ENCODE measurements around the gene TAF6.

Gene TAF6

DNA sequence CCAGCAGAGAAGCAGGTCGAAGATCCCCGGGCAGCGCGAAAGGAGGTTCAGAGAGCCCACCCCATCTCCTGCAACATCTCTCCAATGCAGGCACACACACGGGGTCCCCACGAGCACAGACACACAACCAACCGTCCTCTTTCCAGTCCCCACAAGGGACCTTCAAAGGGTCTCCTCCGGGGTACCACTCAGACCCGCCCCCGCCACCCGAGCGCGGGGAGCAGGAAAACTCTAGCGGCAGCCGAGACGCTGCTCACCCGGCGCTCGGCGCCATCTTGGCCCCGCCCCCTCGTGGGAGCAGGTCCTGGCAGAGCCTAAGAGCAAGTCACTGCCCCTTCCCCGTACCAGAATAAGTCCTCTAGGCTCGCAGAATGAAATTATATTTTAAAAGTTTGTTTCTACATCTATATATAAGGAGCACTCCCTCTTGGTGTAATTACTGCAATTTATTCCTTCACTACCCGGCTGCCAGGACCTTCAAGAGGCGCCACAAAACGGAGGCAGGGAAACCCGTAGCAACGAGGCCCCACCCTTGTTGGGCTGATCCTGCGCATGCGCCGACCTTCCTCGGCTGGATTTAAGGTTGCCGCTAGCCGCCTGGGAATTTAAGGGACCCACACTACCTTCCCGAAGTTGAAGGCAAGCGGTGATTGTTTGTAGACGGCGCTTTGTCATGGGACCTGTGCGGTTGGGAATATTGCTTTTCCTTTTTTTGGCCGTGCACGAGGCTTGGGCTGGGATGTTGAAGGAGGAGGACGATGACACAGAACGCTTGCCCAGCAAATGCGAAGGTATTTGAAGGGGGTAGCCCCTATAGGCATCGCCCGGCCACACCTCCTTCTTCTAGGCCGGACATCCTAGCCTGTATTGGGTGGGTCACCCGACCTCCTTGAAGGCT is at the start of gene TAF6, which contains the start of gene CNPY4:
TSS of gene TAF6 (minus strand) at position 287 of the 898 bp plus-strand sequence. CDS start 5,149 bp downstream, outside the sequence.
TSS of gene CNPY4 (plus strand) at position 563 of the 898 bp plus-strand sequence. CDS start at position 674, 111 bp downstream.
- peak; percentile 79 for DNase-seq

DNA sequence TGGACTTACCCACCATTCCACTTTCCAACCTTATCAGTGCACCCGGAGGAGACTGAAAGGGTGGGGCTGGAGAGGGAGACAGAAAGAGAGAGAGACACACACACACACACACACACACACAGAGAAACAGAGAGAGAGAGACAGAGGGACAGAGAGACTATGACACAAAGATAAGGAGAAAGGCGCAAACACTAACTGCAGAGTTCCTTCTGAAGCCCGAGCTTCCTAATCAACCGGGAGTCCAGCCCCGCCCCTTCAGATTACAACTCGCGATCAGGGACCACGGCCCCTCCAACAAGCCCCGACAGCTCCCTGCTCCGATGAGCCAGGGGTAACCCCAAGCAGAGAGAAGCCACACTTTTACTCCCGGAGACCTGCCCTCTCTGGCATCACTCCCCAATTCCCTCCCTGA is 48.8 kb upstream of the TAF6 start:
- DNase-seq = no peak

DNA sequence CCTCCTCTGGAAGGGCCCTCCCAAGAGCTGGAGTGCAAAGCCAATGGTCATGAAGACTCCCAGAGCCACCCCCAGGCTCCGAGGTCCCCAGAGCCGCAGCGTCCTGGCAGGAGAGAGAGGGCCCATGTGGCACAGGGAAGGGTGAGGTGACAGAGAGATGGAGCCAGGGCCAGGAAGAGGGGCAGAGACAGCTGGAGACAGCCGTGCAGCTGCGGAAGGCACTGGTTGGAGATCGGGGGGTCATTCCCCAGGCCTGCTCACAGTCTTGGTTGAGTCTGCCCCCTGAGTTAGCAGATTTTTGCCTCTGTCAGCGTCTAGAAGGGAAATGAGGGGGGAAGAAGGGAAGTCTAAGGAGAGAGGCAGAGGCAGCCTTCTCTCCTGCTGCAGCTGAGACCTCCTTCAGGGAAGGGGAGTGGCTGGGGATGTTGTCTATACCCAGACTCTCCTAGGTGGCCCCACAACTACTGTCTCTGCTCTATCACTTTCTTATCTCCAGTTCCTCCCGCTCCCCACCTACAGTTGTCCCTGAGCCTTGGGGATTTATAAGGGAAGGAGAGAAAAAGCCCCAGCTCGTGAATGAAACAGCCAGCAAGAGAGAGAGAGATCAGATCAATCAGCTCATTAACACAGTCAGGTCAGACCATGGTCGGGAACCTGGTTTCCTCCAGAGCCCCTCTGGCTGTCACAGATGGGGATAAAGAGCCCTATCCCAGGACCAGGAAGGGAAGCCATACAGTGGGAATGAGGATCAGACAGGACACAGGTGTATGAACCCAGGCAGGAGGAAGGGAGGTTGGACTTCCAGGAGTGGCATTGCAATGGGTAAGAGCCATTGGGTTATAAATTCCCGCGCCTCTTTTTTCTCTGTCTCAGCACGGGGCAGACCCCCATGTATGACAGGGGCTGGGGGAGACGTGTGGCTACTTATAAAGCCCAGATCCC is 48.1 kb upstream of the TAF6 start:
- no peak for DNase-seq

DNA sequence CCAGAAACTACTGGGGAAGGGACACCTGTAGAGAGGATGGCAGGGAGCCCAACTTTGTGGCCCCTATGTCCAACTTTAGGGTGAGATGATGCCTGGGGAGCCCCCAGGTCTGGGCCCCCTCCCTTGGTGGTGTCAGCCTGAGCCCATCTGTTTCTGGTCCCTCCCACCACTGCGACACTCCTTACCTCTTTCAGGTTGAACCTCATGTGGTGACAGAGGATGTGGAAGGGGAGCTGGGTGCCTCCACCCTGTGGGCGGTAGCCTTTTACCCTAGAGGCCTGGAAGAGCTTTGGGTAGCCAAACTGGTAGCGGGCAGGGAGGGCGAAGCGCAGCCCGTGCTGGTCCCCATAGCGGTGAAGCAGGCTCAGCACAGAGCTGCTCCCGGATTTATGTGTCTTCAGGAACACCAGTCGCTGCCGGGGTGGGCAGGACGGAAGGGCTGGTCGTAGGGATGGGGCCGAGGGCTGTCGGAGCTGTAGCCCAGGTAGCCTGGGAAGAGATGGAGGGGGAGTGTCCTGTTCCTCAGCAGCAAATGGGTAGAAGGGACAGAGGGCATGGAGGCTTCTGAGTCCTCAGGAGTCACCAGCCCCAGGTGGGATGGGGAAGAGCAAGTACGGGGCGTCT is 47.3 kb upstream of the TAF6 start:
- DNase-seq = no peak

DNA sequence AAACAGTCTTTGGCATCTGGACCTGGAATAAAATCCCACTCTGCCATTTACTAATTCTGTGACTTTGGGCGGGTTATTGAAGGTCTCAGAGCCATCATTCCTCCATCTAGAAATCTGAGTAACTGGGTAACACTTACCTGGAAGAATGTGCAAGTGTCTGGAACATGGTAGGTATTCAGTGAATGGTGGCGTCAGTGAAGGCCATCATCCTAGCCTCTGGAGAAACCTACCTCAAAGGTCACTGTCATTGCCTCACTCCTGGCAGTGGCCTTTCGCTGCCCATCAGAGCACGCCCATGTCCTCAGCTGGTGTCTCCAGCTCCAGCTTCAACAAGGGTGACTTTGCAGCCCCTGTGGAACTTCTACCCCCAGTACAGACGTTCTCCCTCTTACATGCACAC is 44.7 kb upstream of the TAF6 start:
- DNase-seq = no peak

DNA sequence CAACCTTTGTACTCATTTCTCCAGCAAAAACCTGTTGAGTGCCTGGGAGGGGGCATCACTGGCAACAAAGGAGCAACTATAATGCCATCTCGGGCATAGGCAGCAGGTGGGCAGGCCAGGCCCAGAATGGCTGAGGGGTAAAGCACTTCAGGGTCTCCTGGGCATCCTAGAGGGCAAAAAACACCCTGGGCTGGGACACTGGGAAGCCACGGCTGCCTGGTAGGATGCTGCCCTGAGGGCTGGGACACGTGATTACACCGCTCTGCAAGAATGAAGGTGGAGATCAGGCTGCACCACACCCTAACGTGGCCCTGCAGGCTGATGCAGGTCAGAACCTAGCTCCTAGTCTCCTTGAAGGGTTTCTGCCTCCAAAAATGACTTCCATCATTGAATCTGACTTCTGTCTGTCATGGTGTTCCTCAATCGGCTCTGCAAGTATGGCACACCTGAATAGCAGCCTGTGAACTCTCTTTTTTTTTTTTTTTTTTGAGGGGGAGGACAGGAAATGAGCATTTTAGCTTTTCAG is 43.9 kb upstream of the TAF6 start:
- DNase-seq = peak; percentile 10

DNA sequence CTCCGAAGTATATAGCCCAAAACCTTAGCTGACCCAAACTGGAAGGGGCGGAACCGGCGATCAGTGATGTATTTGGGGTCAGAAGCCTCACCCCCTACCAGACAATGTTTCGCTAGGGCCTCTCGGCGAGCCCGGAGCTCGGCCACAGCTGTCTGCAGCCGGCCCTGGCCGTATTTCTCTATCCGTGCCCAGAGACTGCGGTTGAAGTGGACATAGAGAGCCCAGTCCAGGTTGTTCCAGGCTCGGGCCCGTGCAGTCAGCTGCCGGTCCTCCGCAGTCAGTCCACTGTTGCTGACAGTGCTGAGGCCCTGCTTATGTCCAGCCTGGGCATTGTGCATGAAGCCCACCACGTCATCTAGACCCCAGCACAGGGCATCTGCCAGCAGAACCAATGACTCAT is 40.9 kb upstream of the TAF6 start:
- no peak for DNase-seq

DNA sequence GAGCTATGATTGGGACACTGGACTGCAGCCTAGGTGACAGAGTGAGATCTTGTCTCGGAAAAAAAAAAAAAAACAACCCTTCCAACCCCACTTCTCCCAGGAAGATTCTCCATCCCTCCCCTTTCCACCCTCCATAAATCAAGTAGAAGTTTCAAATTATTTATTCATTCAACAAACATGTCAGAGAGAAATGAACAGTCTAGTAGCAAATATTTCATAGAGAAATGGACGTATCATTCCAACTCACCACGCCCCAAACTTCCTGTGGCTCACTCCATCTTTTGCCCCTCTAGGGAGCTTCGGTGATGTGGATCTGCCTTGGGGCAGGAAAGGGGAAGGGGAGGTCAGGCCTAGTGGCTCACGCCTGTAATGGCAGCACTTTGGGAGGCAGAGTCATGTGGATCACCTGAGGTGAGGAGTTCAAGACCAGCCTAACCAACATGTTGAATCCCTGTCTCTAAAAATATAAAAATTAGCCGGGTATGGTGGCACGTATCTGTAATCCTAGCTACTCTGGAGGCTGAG is 40.0 kb upstream of the TAF6 start:
- DNase-seq = no peak

DNA sequence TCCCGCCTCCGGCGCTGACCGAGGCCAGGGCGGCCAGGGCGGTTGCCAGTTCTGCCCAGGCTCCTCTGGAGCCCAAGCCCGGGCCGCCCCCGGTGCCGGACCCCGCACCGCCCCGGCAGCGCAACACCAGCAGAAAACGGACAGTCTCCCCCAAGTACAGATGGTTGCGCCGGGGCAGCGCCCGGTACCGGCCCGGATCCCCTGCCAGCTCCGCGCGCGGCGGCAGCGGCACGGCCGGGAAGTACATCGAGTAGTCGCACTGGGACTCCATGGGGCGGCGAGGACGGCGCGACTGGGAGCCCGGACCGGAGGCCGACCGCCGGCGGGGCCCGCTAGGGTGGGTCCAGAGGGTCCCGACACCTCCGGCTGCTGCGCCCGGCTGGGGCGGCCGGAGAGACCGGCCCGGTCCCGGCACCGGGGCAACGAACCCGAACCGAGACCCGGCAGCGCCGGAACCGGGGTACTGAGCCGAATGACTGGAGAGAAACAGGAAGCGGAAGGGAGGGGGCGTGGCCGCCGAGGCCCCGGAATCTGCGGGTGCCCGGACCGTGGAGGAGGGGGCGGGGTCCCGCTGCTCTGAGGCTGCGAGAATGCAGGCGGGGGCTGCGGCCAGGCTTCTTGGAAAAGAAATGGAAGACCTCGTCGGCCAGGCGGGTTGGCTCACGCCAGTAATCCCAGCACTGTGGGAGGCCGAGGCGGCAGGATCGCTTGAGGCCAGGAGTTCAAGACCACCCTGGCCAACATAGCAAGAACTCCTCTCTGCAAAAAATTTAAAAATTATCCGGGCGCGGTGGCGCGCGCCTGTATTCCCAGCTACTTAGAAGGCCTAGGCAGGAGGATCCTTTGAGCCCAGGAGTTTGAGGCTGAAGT is 39.3 kb upstream of the TAF6 start, which contains the start of gene TRAPPC14:
TSS of gene TRAPPC14 (minus strand) at position 495 of the 870 bp plus-strand sequence. CDS start at position 271, 224 bp downstream.
- DNase-seq = peak; percentile 62

DNA sequence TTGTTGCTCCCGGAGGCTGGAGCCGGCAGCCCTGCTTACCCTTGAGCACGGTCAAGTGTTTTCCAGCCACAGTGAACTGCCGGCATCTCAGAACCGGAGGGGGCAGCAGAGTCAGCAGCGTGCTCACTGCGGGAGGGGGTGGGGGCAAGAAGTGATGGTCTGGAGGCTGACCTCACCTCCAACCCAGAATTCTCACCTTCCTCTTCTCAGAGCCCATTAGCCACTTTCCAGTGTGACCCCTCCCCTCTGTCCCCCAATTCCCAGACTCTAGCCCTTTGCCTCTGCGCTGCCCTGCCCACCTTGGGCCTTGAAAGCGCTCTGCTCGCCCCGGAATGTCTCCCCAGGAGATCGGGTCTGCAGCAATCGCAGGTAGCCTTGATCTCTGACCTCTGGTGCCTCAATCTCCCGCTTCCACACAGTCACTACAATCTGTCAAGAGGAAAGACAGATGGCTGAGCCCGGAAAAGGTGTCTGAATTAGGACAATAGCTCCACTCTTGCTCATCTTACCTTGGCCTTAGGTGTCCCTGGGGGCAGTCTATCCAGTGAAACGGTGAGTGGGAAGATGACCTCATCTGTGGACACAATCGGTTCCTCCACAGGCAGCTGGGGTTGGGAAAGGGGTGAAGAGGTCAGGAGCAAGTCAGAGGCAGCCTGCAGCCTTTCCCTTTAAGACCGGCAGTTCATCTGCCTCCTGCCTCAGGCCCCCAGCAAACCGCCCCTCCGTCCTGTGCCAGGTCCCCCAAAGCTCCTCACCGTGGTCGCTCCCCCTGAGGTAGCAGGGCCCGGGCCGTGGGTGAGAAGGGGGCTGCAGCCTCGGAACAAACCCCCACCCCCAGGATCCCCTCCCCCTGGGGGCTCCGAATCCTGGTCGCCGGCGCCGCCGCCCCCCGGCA is 38.4 kb upstream of the TAF6 start:
- peak; percentile 6 for DNase-seq

DNA sequence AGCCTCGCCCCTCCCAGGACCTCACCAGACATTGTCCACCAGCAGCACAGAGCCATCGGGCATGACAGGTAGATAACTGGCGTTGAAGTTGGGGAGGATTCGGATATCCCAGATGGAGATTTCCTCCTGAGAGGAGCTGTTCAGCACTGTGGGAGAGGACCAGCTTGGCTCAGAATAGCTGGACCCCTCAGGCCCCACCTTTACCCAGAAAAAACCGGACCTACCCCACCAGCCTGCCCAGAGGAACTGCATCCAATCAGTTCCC is 37.8 kb upstream of the TAF6 start:
- no peak for DNase-seq

DNA sequence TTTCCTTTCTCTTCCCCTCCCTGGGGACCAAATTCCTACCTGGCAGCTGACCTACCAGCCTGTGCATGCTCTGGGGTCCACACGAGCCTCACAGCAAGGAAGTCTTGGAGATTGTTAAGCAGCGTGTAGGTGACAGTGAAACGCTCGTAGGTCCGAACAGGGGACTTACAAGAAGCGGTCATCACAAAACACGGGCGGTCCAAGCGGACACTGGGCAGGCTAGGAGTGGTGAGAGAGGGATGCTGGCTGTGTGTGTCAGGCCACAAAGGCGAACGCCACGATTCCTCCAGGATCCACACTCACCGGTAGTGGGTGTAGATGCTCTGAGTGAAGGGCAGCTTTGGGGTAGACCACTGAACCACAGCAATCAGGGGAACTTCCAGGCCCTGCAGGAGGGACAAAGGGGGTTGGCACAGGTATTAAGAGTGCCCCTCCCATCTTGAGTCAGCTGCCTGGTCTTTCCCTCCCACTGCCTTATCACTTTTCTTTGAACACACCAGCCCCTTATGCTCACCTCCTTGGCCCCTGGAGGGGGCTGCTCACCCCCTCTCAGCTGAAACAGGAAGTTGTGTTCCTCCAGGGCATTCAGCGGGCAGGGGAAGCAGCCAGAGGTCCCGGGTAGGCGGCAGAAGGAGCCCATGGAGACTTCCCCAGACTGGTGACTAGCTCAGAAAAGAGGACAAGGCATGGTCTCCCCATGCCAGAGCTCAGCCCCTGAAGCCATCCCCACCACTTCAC is 37.3 kb upstream of the TAF6 start:
- DNase-seq = no peak

DNA sequence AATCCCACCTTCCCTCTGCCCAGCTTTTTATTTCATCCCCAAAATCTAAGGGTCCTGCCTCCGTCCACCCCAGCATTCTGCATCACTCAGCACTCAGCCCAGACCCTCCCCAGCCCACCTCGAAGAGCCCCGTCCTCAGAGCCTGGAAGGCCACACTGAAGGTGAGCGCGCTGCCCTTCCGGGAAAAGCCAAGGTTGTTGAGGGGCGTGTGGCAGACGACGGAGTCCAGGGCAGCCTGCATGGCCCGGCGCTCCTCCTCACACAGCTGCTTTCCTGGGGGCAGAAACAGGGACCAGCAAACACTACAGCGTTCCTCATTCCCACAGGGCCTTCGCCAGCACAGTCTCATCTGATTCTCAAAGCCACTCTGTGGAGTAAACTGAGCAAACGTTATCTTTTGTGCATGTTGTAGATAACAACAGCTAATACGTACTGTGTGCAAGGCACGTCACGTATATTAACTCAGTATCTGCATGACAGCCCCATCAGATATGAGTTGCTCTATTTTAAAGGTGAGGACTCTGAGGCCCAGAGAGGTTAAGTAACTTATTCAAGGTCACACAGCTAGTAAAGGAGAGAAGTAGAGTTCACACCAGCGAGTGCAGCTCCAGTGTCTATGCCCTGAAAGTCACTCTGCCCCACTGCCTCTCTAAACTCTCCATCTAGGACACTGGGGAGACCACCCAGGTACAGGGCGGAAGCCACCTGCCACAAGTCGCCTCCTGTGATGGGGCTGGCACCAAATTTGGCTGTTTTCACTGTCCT is 36.6 kb upstream of the TAF6 start:
- DNase-seq = no peak

DNA sequence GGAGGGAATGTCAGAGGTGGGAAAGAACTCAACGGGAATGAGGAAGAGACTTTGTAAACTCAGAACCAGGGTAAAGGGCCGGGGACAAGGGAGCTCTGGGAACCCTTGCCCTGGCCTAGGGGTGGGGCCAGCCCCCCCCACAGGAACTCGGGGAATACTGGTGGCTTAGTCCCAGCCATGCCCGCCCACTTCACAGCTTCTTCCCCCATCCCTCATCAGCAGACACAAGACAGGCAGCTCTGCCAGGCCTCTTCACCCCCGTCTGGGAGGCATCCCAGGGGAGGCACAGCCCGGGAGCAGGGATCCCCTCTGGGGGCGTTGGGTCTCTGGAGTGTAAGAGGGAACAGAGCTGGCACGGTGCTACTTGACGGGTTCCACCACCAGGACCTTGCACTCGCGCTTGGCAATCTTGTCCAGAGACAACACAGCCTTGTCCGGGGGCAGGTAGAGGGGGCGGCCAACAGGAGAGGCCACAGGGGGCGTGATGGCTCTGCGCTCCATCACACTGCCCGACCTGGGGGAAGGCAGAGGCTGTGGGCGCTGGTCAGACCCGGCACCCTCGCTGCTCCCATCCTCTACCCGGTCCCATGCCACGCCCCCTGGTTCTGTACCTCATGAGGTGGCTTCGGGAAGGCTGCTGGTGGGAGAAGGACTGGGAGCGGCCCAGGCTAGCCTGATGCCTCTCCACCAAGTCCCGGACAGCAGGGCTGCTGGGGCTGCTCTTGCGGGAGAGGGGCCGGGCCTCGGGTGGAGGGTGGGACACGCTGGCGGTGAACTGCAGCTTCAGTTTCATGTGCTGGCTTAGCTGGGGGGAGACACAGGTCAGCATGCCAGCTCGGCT is 35.7 kb upstream of the TAF6 start:
- no peak for DNase-seq

DNA sequence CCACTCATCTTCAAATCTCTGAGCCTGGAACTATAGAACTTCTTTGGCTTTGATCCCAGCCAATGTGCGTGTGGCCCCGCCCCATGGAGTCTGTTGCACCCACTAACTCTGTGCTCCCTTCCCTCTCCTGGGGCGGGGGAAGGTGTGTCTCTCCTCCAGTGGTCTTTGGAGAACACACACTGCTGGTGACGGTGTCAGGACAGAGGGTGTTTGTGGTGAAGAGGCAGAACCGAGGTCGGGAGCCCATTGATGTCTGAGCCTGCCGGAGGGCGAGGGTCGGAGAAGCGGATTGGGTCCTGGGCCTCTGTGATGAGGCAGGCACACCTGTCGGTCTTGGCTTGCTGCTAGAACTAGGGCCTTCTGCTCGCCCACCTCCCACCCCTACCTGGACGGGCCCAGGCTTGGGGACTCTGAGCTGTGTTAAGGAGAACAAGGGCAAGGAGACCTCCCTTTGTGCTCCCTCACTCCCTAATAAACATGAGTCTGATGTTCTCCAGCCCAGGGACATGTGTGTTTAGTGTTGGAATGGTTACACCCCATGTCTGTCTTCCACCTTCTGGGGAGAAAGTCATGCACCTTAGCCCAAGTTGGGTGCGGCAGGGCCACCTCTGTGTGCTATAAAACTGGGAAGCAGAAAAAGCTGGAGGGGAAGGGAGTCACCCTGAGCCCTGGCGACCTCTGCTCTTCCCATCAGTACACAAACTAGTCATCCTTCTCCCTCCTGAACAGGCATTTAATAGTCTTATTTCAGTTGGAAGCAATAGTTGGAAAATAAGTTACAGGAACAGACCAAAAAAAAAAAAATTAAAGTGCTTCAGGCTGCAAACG is 34.8 kb upstream of the TAF6 start:
- no peak for DNase-seq

DNA sequence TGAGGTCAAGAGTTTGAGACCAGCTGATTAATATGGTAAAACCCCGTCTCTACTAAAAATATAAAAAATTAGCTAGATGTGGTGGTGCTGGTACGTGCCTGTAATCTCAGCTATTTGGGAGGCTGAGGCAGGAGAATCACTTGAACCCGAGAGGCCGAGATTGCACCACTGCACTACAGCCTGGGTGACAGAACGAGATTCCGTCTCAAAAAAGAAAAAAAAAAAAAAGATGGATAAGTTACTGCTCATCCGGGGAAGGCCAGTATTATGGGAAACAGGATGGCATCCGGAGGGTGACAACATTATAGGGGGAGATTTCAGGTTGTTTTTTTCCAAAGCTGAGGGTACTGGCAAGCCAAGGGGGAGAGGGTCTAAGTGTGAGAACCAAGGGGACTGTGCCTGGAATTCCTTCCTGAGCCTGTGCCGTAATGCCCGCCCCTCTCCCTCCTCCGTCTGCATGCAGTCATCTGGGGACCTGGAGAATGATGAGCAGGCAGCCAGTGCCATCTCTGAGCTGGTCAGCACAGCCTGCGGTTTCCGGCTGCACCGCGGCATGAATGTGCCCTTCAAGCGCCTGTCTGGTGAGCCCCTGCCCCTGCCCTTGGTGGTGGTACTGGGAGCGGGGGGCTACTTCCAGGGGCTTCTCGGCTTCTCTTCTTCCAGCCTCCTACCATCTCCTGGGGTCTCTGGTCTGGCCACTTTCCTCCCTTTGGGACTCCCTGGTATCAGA is 33.9 kb upstream of the TAF6 start:
- no peak for DNase-seq
